PC-3 (cell line): ENCODE measurements around the gene PDLIM5.

Source experiments
- CTCF ChIP-seq: fragments of 300-600 bp; sonication (generic); conservative IDR thresholded peaks from 2 replicates; pipeline ENCODE4 v1.5.1; 2017; ENCODE audit warnings: antibody characterized with exemption, low read depth, mild to moderate bottlenecking, low read length
- EZH2 ChIP-seq: fragments of 300-600 bp; sonication (generic); IDR thresholded peaks from one replicate; pipeline ENCODE4 v1.6.1; 2017; ENCODE audit warnings: antibody characterized with exemption, mild to moderate bottlenecking, low read length; ENCODE audit not compliant: unreplicated experiment
- EZH2phosphoT487 ChIP-seq: fragments of 300-600 bp; sonication (generic); IDR thresholded peaks from 2 replicates; pipeline ENCODE4 v1.6.1; 2018; ENCODE audit warnings: mild to moderate bottlenecking, antibody characterized with exemption, low read length, borderline replicate concordance

GRCh38 chr4:94459462-94460161, 7.9 kb downstream of the PDLIM5 start:
- TF ChIP-seq EZH2 (no peak), CTCF (no peak), EZH2phosphoT487 (no peak)
